IPS-18c (cell line): ENCODE results near the gene ZBTB44.
"Not testable (repeated sequence)": the region's sequence is repeated elsewhere in the genome, so short reads cannot be mapped to it uniquely, and the experiment has no call there.

Source experiments
- H3K4me3 ChIP-seq: 2 replicates; pipeline ENCODE4 v1.7.0; 2013; ENCODE audit warnings: low read depth, mild to moderate bottlenecking, low read length, moderate library complexity; ENCODE audit not compliant: insufficient read depth
- H3K9me3 ChIP-seq: one replicate; pipeline ENCODE4 v1.6.1; 2013; ENCODE audit warnings: mild to moderate bottlenecking, low read length, moderate library complexity; ENCODE audit not compliant: control insufficient read depth, insufficient read depth

Gene ZBTB44

DNA sequence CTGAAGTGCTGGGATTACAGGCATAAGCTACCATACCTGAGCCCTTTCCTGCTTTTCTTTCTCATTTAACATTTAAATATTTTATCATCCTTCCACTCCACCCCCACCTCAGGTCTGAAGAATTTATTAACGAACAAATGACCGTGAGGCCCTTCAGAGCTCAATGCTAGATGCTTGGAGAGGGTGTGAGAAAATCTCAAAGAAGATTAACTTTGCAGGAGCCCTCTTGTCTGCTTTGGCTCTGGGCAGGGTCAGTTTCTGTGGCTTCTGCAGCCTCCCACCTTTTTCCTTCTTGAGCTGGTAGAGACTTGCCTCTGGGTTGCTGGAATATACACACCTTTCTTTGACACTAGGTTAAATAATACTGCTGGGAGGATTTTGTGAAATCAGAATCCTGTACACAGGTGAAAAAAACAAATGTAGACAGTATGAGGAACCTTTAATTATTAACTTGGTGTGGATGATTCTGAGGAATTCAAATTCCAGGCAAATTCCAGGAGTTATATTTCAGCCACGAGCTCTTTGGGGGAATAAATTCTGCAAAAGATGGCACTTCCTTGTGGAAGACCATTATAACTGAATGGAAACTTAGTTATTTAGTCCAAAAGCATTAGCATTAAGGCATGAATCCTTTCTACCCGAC is 3.4 kb upstream of the ZBTB44 start:
- no peaks in the 10 kb centered on the region for H3K9me3 ChIP-seq
- H3K4me3 ChIP-seq, result no peak overlapping the region

DNA sequence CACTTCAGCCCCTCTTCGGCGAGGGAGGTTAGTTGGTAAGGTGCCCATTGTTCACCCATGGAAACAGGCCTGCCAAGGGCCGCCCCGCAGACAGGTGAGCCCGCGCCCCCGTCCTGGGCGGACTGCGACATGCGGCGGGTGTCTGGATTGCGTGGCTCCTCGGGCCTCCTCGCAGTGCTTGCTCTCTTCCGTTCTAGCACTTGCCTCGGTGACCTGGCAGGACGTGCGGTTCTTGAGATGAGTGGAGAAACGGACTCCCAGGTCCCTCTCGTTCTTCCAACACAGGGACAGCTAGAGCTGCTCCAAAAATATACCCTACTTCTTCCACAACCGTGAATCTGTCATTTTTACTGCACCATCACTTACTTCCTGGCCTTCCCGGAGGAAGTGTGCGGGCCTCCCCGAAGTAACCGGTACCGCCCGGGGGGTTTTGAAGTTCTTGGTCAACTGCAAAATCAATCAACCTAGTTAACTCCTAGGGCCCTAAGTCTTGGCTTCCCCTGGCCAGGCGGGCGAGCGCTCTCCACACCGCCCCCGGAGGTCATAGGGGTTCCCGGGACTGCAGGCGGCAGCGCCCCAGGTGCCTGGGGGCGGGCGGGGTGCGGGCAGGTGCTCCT is 745 bp upstream of the ZBTB44 start:
- Histone ChIP-seq H3K4me3 (peak overlapping the region; percentile 50), H3K9me3 (no peaks in the 10 kb centered on the region)

DNA sequence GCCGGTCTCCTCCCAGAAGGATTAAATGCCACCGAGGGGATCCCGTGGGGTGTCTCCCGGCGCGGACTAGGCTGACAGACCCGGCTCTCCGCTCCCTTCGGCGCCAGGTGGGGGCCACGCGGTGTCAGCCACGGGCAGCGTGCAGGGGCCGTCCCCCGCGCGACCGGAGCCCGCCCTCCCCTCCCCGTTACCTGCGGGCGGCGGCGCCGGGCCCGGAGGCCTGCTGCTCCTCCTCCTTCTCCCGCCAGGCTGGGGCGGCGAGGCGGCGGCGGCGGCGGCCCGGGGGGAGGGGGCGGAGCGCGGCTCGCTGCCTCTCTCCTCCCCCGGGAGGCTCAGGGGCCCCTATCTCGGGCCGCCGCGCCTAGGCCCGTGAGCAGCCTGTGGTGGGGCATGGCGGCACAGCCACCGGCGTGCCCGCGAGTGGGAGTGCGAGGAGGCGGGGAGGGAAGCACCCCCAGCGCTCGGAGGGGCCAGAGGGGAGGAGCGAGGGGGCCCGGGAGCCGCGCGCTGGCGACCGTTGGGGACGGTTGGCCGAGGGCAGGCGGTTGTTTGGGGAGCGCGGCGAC is 450 bp downstream of the ZBTB44 start:
- Histone ChIP-seq H3K4me3 (peak overlapping the region; percentile 85), H3K9me3 (no peaks in the 10 kb centered on the region)

DNA sequence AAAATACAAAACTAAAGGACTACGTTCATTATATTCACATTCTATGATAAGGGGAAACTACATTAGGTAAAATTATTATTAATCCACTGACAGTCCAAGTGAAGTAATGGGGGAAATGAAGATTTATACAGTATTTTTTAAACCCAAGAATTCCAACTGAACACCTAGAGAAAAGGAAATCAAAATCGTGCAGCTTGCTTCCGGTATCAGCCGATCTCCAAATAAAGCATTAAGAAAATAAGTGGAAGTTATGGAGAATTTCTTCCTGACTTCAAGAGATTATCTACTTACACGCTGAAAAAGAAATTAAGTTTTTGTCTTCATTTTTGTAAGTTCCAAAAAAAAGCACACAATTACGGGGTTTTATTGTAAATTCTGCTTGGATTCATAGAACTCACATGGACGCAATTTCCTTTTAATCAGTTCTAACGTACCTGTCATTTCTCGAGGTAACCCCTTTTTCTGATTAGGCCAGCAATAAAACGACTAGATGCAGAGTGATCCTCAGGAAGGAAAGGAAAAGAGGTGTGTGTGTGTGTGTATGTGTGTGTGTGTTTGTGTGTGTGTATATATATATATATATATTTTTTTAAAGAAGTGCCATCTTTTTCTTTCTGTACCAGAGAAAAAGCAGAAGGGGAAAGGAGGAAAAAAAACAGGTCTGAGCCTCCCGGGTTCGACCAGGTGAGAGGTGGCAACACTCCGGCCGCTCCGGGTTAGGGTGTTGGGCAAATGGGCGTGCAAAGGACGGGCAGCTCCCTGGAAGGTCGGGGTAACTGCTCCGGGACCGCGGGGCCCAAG is 1.1 kb downstream of the ZBTB44 start:
- Histone ChIP-seq H3K4me3 (peak overlapping the region; percentile 85), H3K9me3 (no peaks in the 10 kb centered on the region)

DNA sequence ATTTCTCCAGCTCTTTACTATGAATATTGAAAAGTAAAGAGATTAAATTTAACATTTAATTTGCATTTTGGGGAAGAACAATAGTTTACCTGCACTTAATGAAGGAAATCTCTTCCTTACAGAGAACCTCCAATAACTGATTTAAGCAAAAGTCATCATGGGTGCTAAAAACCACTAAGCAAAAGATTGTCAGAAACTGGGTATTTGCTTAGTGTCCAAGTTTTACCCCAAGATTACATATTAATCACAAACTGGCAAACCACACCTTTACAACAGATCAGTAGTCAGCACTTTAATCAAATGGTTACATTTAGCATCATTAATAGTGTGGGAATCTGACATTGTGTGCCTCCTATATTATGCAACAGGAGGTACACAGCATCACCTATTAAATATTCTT is 2.7 kb downstream of the ZBTB44 start:
- H3K9me3 ChIP-seq, result peaks cover 2% of the 10 kb centered on the region
- no peak overlapping the region for H3K4me3 ChIP-seq

DNA sequence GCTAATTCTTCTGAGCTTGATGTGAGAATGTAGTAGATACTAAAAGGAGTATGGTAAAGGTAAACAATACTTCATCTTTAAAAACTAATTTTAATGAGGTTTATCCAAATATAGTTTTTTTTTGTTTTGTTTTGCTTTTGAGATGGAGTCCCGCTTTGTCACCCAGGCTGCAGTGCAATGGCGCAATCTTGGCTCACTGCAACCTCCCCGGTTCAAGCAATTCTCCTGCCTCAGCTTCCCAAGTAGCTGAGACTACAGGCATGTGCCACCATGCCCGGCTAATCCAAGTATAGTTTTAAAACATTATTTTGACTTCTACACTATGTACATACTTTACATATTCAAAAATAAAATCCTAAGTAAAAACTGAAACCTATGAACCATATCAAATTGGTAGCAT is 4.1 kb downstream of the ZBTB44 start:
- Histone ChIP-seq H3K4me3 (no peak overlapping the region), H3K9me3 (peaks cover 2% of the 10 kb centered on the region)

DNA sequence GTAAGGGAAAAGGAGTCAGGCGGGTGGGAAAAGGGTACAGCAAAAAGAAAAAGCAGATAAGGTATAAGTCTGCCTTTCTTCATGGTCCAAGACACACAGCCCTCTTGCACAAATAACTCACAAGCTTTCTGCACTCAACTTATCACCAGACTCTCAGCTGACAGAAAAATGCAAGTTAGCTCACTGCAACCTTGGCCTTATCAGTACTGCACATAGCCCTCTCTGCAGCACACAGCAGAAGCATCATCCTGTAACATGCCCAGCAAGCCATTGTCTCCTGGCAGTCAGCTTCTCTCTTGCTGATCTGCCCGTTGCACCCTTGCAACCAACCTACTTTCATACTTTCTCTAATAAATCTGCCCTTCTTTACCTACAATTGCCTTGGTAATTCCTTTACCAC is 5.8 kb downstream of the ZBTB44 start:
- peaks cover 2% of the 10 kb centered on the region for H3K9me3 ChIP-seq

DNA sequence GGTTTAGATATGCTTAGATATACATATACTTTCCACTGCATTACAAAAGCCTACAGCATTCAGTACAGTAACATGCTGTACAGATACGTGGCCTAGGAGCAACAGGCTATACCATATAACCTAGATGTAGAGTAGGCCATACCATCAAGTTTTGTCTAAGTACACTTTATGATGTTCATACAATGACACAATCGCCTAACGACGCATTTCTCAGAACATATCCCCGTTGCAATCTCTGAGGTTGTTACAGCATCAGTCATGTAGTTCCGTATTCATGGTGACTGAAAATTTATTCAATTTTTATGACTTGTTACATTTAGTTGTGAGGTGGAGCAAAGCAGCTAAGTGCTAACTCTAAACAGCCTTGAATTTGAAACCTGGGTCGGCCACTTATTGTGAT is 6.7 kb downstream of the ZBTB44 start:
- Histone ChIP-seq H3K9me3 (peaks cover 2% of the 10 kb centered on the region), H3K4me3 (no peak overlapping the region)

More for the DNA sequence above, 5.8 kb downstream of the ZBTB44 start:
- H3K4me3 ChIP-seq, result no peak overlapping the region

DNA sequence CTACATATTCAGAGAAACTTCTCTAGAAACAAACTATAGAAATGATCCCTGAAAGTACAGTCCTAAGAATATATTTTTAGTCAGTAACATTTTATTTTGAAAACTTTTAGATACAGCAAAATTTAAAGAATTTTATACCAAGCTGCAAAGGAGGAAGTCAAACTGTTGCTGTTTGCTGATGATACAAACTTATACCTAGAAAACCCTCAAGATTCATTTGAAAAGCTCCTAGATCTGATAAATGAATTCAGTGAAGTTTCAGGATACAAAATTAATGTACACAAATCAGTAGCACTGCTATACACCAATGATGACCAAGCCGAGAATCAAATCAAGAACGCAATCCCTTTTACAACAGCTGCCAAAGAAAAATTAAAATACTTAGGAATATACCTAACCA is 10.1 kb downstream of the ZBTB44 start:
- peaks cover 2% of the 10 kb centered on the region for H3K9me3 ChIP-seq

DNA sequence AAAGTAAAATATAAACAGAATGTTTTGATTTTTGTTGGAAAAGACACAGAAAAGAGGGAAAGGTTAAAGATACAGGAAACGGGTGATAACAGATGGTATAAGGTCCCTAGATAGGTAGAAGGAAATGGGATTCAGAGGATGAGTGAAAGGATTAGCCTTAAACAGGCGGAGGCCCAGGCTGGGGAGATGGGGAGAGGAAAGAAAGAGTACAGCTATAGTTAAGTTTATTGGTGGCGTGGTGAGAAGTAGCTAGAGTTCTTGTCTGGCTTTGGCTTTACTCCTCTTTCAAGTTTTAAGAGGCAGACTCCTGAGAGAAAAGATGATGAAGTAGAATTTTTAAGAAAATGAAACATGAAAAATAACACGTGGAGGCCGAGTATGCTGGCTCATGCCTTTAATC is 13.7 kb downstream of the ZBTB44 start:
- Histone ChIP-seq H3K4me3 (no peak overlapping the region), H3K9me3 (no peaks in the 10 kb centered on the region)

More for the DNA sequence above, 10.1 kb downstream of the ZBTB44 start:
- H3K4me3 ChIP-seq, result no peak overlapping the region

DNA sequence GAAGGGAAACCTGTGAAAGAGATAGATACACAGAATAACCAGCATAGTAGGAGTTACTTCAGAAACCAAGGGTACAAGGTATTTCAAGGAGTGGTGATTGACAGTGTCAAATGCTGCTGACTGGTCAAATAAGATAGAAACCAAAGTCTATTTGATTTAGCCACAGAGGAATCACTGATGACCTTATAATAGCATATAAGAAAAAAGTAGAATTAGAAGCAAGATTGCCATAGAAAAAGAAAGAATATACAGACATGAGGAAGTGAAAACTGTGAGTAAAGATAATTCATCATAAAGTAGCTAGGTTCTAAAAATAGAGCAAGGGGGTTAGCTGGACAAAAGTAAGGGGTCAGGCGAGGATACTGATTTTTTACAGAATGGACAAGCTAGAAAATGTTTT is 14.2 kb downstream of the ZBTB44 start:
- Histone ChIP-seq H3K4me3 (no peak overlapping the region), H3K9me3 (no peaks in the 10 kb centered on the region)

DNA sequence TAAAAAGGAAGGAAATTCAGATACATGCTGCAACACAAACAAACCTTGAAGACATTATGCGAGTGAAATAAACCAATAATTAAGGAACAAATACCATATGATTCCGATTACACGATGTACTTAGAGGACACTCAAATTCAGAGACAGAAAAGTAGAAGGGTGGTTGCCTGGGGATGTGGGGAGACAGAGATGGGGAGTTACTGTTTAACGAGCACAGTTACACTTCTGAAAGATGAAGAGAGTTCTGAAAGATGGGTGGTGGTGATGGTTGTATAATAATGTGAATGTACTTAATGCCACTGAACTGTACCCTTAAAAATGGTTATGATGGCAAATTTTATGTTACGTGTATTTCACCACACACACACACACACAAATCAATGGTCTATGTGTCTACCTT is 14.7 kb downstream of the ZBTB44 start:
- H3K4me3 ChIP-seq, result no peak overlapping the region

DNA sequence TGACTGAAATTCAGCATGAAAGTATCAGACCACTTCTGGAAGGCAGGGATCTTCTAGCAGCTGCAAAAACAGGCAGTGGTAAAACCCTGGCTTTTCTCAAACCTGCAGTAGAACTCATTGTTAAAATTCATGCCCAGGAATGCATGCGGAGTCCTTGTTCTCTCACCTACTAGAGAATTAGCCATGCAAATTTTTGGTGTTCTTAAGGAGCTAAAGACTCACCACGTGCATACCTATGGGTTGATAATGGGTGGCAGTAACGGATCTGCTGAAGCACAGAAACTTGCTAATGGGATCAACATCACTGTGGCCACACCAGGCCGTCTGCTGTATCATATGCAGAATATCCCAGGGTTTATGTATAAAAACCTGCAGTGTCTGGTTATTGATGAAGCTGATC is 19.1 kb downstream of the ZBTB44 start:
- no peak overlapping the region for H3K4me3 ChIP-seq
- H3K9me3 ChIP-seq, result no peaks in the 10 kb centered on the region

More for the DNA sequence above, 14.7 kb downstream of the ZBTB44 start:
- H3K9me3 ChIP-seq, result no peaks in the 10 kb centered on the region

DNA sequence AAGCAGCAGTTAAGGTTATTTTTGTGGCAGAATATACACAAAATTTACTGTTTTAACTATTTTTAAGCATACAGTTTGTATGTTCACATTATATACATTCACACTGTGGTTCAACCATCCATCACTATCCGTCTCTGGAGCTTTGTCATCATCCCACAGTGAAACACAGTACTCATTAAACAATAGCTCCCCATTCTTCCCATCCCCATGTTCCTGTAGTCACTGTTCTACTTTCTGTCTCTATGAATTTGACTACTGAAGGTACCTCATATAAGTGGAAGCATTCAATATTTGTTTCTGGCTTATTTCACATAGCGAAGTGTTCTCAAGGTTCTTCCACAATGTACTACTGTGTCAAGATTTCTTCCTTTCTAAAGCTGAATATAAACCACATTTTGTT is 32.6 kb downstream of the ZBTB44 start:
- H3K9me3 ChIP-seq, result no peaks in the 10 kb centered on the region
- no peak overlapping the region for H3K4me3 ChIP-seq

DNA sequence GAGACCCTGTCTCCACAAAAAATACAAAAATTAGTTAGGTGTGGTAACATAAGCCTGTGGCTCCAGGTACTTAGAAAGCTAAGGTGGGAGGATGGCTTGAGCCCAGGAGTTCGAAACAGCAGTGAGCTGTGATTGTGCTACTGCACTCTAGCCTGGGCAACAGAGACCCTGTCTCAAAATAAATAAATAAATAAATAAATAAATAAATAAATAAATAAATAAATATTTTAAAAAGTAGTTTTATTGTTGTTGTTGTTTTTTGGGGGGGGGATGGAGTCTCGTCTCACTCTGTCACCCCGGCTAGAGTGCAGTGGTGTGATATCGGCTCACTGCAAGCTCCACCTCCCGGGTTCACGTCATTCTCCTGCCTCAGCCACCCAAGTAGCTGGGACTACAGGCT is 33.4 kb downstream of the ZBTB44 start:
- H3K4me3 ChIP-seq, H3K9me3 ChIP-seq: not testable (repeated sequence)

DNA sequence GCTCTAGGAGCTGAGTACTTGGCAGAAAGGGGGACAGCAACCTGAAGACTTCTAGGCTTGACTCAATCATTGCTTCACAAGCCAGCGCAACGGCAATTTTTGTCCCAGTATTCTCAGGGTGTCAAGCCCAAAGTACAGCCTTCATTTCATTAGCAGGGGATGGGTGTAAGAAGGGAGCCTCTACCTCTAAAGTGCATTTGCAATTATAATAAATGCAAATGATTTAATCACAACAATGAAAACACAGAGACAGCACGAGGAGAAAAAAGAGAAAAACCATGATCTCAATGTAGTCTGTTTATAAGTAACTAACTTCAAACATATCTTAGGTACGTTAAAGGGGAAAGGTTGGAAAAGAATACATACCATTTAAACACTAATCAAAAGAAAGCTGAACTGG is 34.7 kb downstream of the ZBTB44 start:
- Histone ChIP-seq H3K9me3 (no peaks in the 10 kb centered on the region), H3K4me3 (no peak overlapping the region)

DNA sequence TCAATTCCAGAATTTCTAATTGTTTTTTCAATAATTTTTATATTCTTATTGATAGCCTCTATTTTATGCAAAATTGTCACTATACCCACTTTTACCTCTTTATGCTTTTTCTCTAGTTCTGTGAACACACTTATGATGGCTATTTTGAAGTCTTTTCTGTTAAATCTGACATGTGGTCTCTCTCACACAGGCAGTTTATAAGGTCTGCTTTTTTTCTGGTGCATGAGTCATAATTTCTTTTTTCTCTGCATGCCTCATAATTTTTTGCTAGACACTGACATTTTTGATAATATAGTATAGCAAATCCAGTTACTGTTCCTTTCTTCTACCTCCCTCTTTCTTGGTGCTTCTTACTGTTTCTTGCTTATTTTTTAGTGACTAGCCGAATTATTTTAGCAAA is 36.0 kb downstream of the ZBTB44 start:
- H3K9me3 ChIP-seq, result no peaks in the 10 kb centered on the region
- no peak overlapping the region for H3K4me3 ChIP-seq

DNA sequence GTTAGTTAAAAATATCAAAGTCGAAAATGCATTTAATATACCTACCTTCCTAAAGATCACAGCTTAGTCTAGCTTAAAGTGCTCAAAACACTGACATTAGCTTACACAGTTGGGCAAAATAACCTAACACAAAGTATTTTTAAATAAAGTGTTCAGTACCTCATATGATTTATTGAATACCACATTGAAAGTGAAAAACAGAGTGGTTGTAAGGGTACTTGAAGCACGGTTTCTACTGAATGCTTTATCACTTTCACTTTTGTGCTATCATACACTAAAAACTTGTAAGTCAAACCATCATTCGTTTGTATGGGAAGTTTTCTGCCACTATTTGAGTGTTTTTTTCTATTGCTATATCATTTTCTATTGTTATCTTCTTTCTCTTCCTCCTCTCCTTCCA is 36.6 kb downstream of the ZBTB44 start:
- Histone ChIP-seq H3K4me3 (no peak overlapping the region), H3K9me3 (no peaks in the 10 kb centered on the region)
